ENCODE results near the gene PNPLA2.

DNA sequence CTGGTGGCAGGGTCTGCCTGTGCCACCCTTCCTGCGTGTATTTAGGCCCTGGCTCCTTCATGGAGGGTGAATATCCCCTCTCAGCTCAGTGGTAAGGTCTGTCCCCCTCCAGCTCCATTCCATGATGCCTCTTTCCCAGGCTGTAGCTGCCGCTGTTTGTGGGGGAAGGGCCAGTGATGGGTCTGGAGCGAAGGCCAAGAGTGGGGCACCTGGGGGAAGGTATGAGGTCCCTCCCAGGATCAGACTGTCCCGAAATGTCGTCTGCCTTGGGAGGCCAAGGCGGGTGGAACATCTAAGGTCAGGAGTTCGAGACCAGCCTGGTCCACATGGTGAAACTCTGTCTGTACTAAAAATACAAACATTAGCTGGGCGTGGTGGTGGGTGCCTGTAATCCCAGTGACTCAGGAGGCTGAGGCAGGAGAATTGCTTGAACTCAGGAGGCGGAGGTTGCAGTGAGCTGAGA, 15.2 kb downstream of the PNPLA2 start:
- TF ChIP-seq POLR2A (IDR thresholded peaks at IDR 0.05): no peak
- TF ChIP-seq, protein P1, sequence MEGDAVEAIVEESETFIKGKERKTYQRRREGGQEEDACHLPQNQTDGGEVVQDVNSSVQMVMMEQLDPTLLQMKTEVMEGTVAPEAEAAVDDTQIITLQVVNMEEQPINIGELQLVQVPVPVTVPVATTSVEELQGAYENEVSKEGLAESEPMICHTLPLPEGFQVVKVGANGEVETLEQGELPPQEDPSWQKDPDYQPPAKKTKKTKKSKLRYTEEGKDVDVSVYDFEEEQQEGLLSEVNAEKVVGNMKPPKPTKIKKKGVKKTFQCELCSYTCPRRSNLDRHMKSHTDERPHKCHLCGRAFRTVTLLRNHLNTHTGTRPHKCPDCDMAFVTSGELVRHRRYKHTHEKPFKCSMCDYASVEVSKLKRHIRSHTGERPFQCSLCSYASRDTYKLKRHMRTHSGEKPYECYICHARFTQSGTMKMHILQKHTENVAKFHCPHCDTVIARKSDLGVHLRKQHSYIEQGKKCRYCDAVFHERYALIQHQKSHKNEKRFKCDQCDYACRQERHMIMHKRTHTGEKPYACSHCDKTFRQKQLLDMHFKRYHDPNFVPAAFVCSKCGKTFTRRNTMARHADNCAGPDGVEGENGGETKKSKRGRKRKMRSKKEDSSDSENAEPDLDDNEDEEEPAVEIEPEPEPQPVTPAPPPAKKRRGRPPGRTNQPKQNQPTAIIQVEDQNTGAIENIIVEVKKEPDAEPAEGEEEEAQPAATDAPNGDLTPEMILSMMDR (IDR thresholded peaks at IDR 0.05 in 4 of 5, conservative IDR thresholded peaks at IDR 0.05 in 1 of 5): no peak

Data from gastrocnemius medialis (tissue), 4 donors.